GM12878 (cell line): ENCODE data around the gene NEK10. TPM values are rescaled to one million over a fixed set of nuclear protein-coding genes. Genes with fewer than 3 reads are reported as not detected.

Source experiments
- BMI1 ChIP-seq: fragments of 450-650 bp; IDR thresholded peaks from 2 replicates; pipeline ENCODE4 v1.6.1; 2016; ENCODE audit warnings: mild to moderate bottlenecking, moderate library complexity, borderline replicate concordance
- CREB1 ChIP-seq: IDR thresholded peaks from 2 replicates; pipeline ENCODE4 v1.6.1; 2012; ENCODE audit warnings: low read depth, mild to moderate bottlenecking, inconsistent platforms
- NBN ChIP-seq: fragments of 450-650 bp; IDR thresholded peaks from 2 replicates; pipeline ENCODE4 v1.6.1; 2016
- NR2C2 ChIP-seq: IDR thresholded peaks from 2 replicates; pipeline ENCODE4 v1.6.1; 2011; ENCODE audit warnings: borderline replicate concordance, low read depth; ENCODE audit not compliant: control insufficient read depth, insufficient read length
- PAX8 ChIP-seq: fragments of 450-650 bp; IDR thresholded peaks from 2 replicates; pipeline ENCODE4 v1.6.1; 2017; ENCODE audit warnings: mild to moderate bottlenecking, moderate library complexity
- POLR2AphosphoS2 ChIP-seq: IDR thresholded peaks from 2 replicates; pipeline ENCODE4 v1.6.1; 2011; ENCODE audit warnings: low read depth, mild to moderate bottlenecking, low read length, improper control_type of control experiment, moderate library complexity
- WRNIP1 ChIP-seq: IDR thresholded peaks from 2 replicates; pipeline ENCODE4 v1.6.1; 2011; ENCODE audit warnings: low read depth, low read length, improper control_type of control experiment, borderline replicate concordance
- polyA plus RNA-seq, 11 experiments: library from polyadenylated mRNA; depleted of rRNA in 4 of 11; unstranded in 6 of 11; stranded (reverse) in 5 of 11; fragments of >200 nt; fragmentation: Nextera tagmentation in 4 of 11; fragmentation: Illumina TruSeq in 1 of 11; extraction: Ambion mirVana in 4 of 11; extraction: Trizol in 1 of 11; gene quantifications; 1 replicate in 1 of 11; 2 replicates in 10 of 11; pipeline versions ENCODE4 v1.2.1 to v1.2.3, GENCODE V29; 2011 to 2016; ENCODE audit warnings: inconsistent platforms in 2 of 11, missing spikeins in 2 of 11, low read depth in 1 of 11
- total RNA-seq, 4 experiments: library from RNA; depleted of rRNA in 3 of 4; stranded (reverse); fragments of >200 nt in 3 of 4; fragmentation: Illumina TruSeq in 1 of 4; extraction: Trizol in 1 of 4; gene quantifications; 2 replicates each; pipeline versions ENCODE4 v1.2.1 to v1.2.3, GENCODE V29; 2013 to 2021
- TF ChIP-seq, protein P1 (sequence below): fragments of 450-650 bp; formaldehyde crosslinking; IDR thresholded peaks from 2 replicates; pipeline ENCODE4 v1.4.0; 2020; ENCODE audit warnings: mild to moderate bottlenecking, moderate library complexity
- TF ChIP-seq, protein P2 (sequence below): IDR thresholded peaks from 2 replicates; pipeline ENCODE4 v1.6.1; 2011; ENCODE audit warnings: mild to moderate bottlenecking, low read depth, low read length, moderate library complexity; ENCODE audit not compliant: insufficient replicate concordance
- TF ChIP-seq, protein P3 (sequence below): fragments of 450-650 bp; conservative IDR thresholded peaks from 2 replicates; pipeline ENCODE4 v1.6.1; 2017; ENCODE audit warnings: mild to moderate bottlenecking, moderate library complexity

The NEK10 gene
- total and polyA plus RNA-seq, 10 of the 15 experiments (the other 5 are each of a cell fraction or from before 2014, with no cell fraction given), result 0.06 to 0.40 (median 0.16) TPM; not detected in 2

DNA sequence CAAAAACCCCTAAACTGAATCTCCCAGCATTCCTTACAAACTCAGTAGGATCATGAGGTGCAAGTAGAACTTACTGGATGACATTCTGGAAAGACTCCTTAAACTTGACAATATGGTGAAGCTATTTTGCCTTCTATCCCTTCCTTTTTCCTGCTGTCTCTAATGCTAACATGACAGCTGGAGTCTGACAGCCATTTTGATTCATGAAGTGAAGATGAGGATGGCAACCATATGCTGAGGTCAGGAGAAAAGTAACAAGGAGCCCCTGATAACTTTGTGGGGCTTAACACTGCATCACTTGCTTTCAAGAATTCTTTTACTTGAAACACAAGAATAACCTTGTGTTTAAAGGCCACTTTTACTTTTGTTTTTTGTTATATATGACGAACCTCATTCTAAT is 15.0 kb upstream of the NEK10 start (continued):
- TF ChIP-seq, protein P1, sequence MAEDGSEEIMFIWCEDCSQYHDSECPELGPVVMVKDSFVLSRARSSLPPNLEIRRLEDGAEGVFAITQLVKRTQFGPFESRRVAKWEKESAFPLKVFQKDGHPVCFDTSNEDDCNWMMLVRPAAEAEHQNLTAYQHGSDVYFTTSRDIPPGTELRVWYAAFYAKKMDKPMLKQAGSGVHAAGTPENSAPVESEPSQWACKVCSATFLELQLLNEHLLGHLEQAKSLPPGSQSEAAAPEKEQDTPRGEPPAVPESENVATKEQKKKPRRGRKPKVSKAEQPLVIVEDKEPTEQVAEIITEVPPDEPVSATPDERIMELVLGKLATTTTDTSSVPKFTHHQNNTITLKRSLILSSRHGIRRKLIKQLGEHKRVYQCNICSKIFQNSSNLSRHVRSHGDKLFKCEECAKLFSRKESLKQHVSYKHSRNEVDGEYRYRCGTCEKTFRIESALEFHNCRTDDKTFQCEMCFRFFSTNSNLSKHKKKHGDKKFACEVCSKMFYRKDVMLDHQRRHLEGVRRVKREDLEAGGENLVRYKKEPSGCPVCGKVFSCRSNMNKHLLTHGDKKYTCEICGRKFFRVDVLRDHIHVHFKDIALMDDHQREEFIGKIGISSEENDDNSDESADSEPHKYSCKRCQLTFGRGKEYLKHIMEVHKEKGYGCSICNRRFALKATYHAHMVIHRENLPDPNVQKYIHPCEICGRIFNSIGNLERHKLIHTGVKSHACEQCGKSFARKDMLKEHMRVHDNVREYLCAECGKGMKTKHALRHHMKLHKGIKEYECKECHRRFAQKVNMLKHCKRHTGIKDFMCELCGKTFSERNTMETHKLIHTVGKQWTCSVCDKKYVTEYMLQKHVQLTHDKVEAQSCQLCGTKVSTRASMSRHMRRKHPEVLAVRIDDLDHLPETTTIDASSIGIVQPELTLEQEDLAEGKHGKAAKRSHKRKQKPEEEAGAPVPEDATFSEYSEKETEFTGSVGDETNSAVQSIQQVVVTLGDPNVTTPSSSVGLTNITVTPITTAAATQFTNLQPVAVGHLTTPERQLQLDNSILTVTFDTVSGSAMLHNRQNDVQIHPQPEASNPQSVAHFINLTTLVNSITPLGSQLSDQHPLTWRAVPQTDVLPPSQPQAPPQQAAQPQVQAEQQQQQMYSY (CRISPR knock-in tag), result no peak
- TF ChIP-seq WRNIP1 (no peak), BMI1 (no peak), CREB1 (no peak), NR2C2 (no peak), POLR2AphosphoS2 (no peak), PAX8 (no peak), NBN (no peak)
- TF ChIP-seq, protein P2, sequence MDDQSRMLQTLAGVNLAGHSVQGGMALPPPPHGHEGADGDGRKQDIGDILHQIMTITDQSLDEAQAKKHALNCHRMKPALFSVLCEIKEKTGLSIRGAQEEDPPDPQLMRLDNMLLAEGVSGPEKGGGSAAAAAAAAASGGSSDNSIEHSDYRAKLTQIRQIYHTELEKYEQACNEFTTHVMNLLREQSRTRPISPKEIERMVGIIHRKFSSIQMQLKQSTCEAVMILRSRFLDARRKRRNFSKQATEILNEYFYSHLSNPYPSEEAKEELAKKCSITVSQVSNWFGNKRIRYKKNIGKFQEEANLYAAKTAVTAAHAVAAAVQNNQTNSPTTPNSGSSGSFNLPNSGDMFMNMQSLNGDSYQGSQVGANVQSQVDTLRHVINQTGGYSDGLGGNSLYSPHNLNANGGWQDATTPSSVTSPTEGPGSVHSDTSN, result no peak
- TF ChIP-seq, protein P3, sequence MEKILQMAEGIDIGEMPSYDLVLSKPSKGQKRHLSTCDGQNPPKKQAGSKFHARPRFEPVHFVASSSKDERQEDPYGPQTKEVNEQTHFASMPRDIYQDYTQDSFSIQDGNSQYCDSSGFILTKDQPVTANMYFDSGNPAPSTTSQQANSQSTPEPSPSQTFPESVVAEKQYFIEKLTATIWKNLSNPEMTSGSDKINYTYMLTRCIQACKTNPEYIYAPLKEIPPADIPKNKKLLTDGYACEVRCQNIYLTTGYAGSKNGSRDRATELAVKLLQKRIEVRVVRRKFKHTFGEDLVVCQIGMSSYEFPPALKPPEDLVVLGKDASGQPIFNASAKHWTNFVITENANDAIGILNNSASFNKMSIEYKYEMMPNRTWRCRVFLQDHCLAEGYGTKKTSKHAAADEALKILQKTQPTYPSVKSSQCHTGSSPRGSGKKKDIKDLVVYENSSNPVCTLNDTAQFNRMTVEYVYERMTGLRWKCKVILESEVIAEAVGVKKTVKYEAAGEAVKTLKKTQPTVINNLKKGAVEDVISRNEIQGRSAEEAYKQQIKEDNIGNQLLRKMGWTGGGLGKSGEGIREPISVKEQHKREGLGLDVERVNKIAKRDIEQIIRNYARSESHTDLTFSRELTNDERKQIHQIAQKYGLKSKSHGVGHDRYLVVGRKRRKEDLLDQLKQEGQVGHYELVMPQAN, result no peak
- TF ChIP-seq, all 136 proteins: peak for 0
